Nephron progenitor cell (in vitro differentiated cells): ENCODE data around the gene GPR68.

Experiments
- DNase-seq: peaks from one replicate; pipeline ENCODE4 v3.0.0; 2021
- H3K27ac Mint-ChIP-seq: 2 replicates; pipeline ENCODE4 v1.8.0; 2021; ENCODE audit warnings: mild to moderate bottlenecking, moderate library complexity, mixed read lengths
- H3K27me3 Mint-ChIP-seq: 2 replicates; pipeline ENCODE4 v1.8.0; 2021; ENCODE audit warnings: mild to moderate bottlenecking, low read depth, mixed read lengths; ENCODE audit not compliant: poor library complexity
- H3K36me3 Mint-ChIP-seq: 2 replicates; pipeline ENCODE4 v1.8.0; 2021; ENCODE audit warnings: low read depth, mixed read lengths
- H3K4me1 Mint-ChIP-seq: 2 replicates; pipeline ENCODE4 v1.8.0; 2021; ENCODE audit warnings: mixed read lengths
- H3K4me3 Mint-ChIP-seq: 2 replicates; pipeline ENCODE4 v1.8.0; 2021; ENCODE audit warnings: mild to moderate bottlenecking, moderate library complexity, mixed read lengths
- H3K9me3 Mint-ChIP-seq: 2 replicates; pipeline ENCODE4 v1.8.0; 2021; ENCODE audit warnings: mild to moderate bottlenecking, moderate library complexity, mixed read lengths
- TF ChIP-seq, protein P1 (sequence below): fragments of 200-600 bp; sonication (generic); IDR thresholded peaks from 2 replicates; pipeline ENCODE4 v1.5.0; 2021; ENCODE audit warnings: antibody characterized with exemption

The GPR68 gene

DNA sequence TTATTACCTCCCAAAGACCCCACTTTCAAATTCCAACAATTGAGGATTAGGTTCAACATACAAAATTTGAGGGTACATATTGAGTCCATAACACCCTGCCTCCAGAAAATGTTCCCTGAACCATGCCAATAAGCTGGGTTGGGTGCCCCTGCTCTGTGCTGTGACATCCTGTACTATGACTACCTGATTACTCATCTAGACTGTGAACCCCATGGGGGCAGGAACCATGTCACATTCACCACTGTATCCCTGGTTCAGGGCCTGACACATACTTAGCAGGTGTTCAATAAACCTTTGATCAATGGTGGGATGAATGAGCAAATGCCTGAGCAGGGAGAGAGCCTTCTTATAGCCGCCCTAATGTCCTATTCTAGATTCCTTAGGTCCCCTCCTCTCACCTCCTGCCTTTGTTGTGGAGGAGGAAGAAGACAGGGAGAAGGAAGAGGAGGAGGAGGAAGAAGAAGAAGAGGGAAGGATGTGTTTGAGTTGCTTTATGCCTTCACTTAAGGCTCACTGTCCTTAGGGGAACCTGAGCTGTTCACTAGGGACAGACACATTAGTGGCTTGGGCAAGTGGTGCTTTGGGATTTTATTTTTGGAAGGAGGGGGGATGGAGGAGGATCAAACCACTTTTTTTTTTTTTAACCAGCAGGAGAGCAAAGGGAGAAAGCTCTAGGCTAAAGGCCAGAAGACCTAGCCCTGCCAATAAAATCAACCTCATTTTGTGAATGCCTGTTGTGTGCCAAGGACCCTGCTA lies 21.3 kb downstream of the GPR68 start:
- Mint-ChIP-seq H3K9me3 (no peaks in the 10 kb centered on the region), H3K27ac (no peak overlapping the region), H3K36me3 (peaks cover 46% of the 10 kb centered on the region)

DNA sequence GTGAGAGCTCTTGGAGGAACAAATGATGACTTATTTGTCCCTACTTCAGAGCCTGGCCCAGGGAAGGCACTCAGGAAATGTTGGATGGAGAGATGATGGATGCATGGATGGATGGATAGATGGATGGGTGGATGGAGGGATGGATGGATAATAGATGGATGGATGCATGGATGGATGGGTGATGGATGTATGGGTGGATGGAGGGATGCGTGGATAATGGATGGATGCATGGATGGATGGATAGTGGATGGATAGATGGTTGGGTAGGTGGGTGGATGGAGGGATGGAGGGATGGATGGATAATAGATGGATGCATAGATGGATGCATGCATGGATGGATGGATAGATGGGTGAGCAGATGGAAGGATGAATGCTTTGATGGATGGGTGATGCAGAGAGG lies 23.2 kb downstream of the GPR68 start:
- no peak overlapping the region for H3K4me3 Mint-ChIP-seq
- no peaks in the 10 kb centered on the region for H3K9me3 Mint-ChIP-seq
- DNase-seq, result no peak
- TF ChIP-seq, protein P1, sequence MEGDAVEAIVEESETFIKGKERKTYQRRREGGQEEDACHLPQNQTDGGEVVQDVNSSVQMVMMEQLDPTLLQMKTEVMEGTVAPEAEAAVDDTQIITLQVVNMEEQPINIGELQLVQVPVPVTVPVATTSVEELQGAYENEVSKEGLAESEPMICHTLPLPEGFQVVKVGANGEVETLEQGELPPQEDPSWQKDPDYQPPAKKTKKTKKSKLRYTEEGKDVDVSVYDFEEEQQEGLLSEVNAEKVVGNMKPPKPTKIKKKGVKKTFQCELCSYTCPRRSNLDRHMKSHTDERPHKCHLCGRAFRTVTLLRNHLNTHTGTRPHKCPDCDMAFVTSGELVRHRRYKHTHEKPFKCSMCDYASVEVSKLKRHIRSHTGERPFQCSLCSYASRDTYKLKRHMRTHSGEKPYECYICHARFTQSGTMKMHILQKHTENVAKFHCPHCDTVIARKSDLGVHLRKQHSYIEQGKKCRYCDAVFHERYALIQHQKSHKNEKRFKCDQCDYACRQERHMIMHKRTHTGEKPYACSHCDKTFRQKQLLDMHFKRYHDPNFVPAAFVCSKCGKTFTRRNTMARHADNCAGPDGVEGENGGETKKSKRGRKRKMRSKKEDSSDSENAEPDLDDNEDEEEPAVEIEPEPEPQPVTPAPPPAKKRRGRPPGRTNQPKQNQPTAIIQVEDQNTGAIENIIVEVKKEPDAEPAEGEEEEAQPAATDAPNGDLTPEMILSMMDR, result no peak
- H3K4me1 Mint-ChIP-seq, result peaks cover 13% of the 10 kb centered on the region
- peaks cover 50% of the 10 kb centered on the region for H3K36me3 Mint-ChIP-seq
- H3K27me3 Mint-ChIP-seq, result peaks cover 7% of the 10 kb centered on the region
- H3K27ac Mint-ChIP-seq, result no peak overlapping the region

More for the DNA sequence above, 21.3 kb downstream of the GPR68 start:
- Mint-ChIP-seq H3K27me3 (peaks cover 7% of the 10 kb centered on the region), H3K4me3 (no peak overlapping the region), H3K4me1 (peaks cover 18% of the 10 kb centered on the region)
- DNase-seq, result no peak
- TF ChIP-seq, protein P1, result no peak

DNA sequence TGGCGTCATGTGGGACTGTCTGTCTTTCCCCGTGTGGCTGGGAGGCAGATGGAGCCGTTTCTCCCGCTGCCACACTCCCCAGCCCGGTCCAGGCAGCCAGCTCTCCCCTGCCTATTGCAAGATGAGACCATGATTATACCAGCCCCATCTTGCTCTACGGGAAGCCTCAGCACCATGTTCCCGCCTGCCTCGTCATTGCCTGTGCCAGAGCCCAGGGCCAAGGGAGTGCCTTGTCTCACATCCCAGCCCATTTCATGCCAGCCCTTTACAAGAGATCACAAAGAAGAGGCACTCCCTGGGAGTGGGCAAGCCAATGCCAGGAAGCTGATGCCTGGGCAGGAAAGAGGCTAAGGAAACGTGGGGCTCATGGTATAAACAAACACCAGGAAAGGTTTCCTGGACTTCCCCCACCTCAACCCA lies 23.9 kb downstream of the GPR68 start:
- Mint-ChIP-seq H3K4me1 (peaks cover 8% of the 10 kb centered on the region), H3K27ac (no peak overlapping the region), H3K9me3 (no peaks in the 10 kb centered on the region), H3K27me3 (peaks cover 7% of the 10 kb centered on the region), H3K36me3 (peaks cover 49% of the 10 kb centered on the region), H3K4me3 (no peak overlapping the region)
- TF ChIP-seq, protein P1, result no peak
- no peak for DNase-seq

DNA sequence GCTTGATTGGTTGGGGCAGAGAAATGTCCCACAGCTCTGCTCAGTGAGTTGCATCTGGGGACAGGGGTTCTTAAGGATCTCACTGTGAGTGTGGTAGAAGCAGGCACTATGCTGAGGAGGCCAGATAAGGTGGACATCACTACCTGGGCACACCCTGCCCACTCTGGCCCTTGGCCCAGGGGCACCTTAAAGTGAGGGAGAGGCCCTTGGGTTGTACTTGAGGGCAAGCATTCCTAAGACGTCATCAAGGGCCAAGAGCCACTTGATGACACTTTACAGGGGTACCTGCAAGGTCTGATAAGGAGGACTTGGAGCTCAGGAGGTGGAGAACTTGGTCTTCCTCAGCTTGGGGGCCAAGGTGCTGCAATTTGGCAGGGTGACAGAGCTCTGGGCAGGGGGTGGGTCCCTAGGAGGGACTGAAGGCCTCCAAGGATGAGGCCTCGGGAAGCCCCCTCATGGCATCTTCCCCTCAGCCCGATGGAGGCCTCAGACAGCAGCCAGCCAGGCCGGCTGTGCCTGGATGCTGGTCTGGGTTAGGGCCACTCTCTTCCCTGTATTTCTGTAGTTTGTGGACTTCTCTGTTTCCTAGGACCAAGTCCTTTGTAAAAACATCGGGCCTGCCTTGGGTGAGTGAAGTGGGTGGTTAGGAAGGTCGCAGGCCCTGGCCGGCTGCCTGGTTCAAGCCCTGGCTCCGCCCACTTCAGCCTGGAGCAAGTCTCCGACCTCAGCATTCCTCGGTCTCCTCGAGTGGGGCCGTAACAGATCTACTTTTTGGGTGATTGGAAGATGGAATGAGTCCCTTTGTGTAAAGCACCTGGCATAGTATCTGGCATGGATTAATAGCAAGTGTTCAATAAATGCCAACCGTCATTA lies 24.8 kb downstream of the GPR68 start:
- peaks cover 41% of the 10 kb centered on the region for H3K36me3 Mint-ChIP-seq
- no peak overlapping the region for H3K27ac Mint-ChIP-seq
- H3K9me3 Mint-ChIP-seq, result no peaks in the 10 kb centered on the region
- no peak for DNase-seq
- H3K4me3 Mint-ChIP-seq, result no peak overlapping the region
- TF ChIP-seq, protein P1, result no peak
- peaks cover under 1% of the 10 kb centered on the region for H3K4me1 Mint-ChIP-seq
- H3K27me3 Mint-ChIP-seq, result peaks cover 9% of the 10 kb centered on the region

DNA sequence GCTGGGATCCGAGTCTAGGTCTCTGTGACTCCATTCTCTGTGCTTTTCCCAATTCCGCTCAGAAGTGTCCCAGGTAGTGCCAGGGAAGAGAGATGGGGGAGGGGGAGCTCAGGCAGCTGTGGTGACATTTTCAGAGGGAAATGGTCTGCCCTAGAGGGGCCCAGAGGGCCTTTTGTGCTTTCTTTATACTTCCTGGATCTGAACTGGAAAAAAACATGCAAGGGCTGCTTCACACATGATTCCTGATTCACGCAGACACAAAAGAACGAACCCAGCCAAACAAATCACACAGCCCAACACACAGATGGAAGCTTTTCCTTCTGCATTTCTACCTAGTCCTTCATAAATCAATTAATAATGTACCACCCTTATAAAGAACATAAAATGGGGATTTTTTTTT lies 26.5 kb downstream of the GPR68 start:
- Mint-ChIP-seq H3K27me3 (peaks cover 9% of the 10 kb centered on the region), H3K36me3 (peaks cover 43% of the 10 kb centered on the region), H3K4me3 (no peak overlapping the region), H3K27ac (peak overlapping the region; percentile 57), H3K4me1 (no peaks in the 10 kb centered on the region), H3K9me3 (no peaks in the 10 kb centered on the region)
- TF ChIP-seq, protein P1, result no peak
- DNase-seq, result no peak
